ENCODE results near the gene SLC27A3. TPM values are rescaled to one million over a fixed set of nuclear protein-coding genes. Genes with fewer than 3 reads are reported as not detected.

The SLC27A3 gene
- total RNA-seq, 1 experiment from 2014 or later, result 38.9 TPM

- TF ChIP-seq ESRRA (CRISPR knock-in tag; IDR thresholded peaks at IDR 0.05; ENCODE audit: borderline replicate concordance) (no peak), ZNF416 (CRISPR knock-in tag; IDR thresholded peaks at IDR 0.05) (no peak), TP53 (CRISPR knock-in tag; IDR thresholded peaks at IDR 0.05) (no peak), MYBL2 (CRISPR knock-in tag; IDR thresholded peaks at IDR 0.05) (no peak), ZNF219 (CRISPR knock-in tag; IDR thresholded peaks at IDR 0.05; ENCODE audit: borderline replicate concordance) (no peak), MXD4 (CRISPR knock-in tag; IDR thresholded peaks at IDR 0.05; ENCODE audit: borderline replicate concordance) (no peak), TEAD1 (CRISPR knock-in tag; IDR thresholded peaks at IDR 0.05) (no peak), RELA (CRISPR knock-in tag; IDR thresholded peaks at IDR 0.05; ENCODE audit: borderline replicate concordance) (no peak), ZNF232 (CRISPR knock-in tag; IDR thresholded peaks at IDR 0.05) (no peak)
- TF ChIP-seq, protein P1, sequence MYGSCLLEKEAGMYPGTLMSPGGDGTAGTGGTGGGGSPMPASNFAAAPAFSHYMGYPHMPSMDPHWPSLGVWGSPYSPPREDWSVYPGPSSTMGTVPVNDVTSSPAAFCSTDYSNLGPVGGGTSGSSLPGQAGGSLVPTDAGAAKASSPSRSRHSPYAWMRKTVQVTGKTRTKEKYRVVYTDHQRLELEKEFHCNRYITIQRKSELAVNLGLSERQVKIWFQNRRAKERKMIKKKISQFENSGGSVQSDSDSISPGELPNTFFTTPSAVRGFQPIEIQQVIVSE (CRISPR knock-in tag; IDR thresholded peaks at IDR 0.05; ENCODE audit: borderline replicate concordance), result no peak
- TF ChIP-seq, protein P2, sequence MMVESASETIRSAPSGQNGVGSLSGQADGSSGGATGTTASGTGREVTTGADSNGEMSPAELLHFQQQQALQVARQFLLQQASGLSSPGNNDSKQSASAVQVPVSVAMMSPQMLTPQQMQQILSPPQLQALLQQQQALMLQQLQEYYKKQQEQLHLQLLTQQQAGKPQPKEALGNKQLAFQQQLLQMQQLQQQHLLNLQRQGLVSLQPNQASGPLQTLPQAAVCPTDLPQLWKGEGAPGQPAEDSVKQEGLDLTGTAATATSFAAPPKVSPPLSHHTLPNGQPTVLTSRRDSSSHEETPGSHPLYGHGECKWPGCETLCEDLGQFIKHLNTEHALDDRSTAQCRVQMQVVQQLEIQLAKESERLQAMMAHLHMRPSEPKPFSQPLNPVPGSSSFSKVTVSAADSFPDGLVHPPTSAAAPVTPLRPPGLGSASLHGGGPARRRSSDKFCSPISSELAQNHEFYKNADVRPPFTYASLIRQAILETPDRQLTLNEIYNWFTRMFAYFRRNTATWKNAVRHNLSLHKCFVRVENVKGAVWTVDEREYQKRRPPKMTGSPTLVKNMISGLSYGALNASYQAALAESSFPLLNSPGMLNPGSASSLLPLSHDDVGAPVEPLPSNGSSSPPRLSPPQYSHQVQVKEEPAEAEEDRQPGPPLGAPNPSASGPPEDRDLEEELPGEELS (CRISPR knock-in tag; IDR thresholded peaks at IDR 0.05), result no peak
- TF ChIP-seq, protein P3, sequence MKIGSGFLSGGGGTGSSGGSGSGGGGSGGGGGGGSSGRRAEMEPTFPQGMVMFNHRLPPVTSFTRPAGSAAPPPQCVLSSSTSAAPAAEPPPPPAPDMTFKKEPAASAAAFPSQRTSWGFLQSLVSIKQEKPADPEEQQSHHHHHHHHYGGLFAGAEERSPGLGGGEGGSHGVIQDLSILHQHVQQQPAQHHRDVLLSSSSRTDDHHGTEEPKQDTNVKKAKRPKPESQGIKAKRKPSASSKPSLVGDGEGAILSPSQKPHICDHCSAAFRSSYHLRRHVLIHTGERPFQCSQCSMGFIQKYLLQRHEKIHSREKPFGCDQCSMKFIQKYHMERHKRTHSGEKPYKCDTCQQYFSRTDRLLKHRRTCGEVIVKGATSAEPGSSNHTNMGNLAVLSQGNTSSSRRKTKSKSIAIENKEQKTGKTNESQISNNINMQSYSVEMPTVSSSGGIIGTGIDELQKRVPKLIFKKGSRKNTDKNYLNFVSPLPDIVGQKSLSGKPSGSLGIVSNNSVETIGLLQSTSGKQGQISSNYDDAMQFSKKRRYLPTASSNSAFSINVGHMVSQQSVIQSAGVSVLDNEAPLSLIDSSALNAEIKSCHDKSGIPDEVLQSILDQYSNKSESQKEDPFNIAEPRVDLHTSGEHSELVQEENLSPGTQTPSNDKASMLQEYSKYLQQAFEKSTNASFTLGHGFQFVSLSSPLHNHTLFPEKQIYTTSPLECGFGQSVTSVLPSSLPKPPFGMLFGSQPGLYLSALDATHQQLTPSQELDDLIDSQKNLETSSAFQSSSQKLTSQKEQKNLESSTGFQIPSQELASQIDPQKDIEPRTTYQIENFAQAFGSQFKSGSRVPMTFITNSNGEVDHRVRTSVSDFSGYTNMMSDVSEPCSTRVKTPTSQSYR (CRISPR knock-in tag; IDR thresholded peaks at IDR 0.05), result no peak
- no peaks in the 10 kb centered on the region for H3K27me3 Mint-ChIP-seq (ENCODE audit: low read depth)
- peaks cover 61% of the 10 kb centered on the region for H3K4me1 Mint-ChIP-seq
- DNase-seq (ENCODE audit: low spot score), result no peak
- ATAC-seq, result no peak
- peak overlapping the region; percentile 24 for H3K27ac Mint-ChIP-seq
- H3K4me3 Mint-ChIP-seq, result no peak overlapping the region
- ChIA-PET CTCF (interaction anchor here (0.9 to 1.8 kb wide), 3 partner anchors 21 to 71 kb away, joined by 3 to 14 read pairs (median 10); partner anchors contain the start of genes INTS3 and NPR1), POLR2A (interaction anchor here (0.6 to 1.1 kb wide), 3 partner anchors 27 to 427 kb away, joined by 3 to 4 read pairs (median 3); no protein-coding TSS in a partner anchor)
- peaks cover 66% of the 10 kb centered on the region for H3K36me3 Mint-ChIP-seq
- no peaks in the 10 kb centered on the region for H3K9me3 Mint-ChIP-seq
Observed at GRCh38 chr1:153748903-153749302, 26.3 kb upstream of the SLC27A3 start.

- Mint-ChIP-seq H3K27me3 (ENCODE audit: low read depth) (no peaks in the 10 kb centered on the region), H3K4me3 (no peak overlapping the region), H3K27ac (peak overlapping the region; percentile 88), H3K9me3 (no peaks in the 10 kb centered on the region), H3K4me1 (peaks cover 55% of the 10 kb centered on the region), H3K36me3 (peaks cover 67% of the 10 kb centered on the region)
- ChIA-PET CTCF (interaction anchor here (1.3 to 2.1 kb wide), 5 partner anchors 22 to 71 kb away, joined by 3 to 14 read pairs (median 8); partner anchors contain the start of gene NPR1), POLR2A (interaction anchor here (0.6 to 1.1 kb wide), 2 partner anchors 34 to 427 kb away, joined by 3 to 4 read pairs; no protein-coding TSS in a partner anchor)
- DNase-seq (ENCODE audit: low spot score) (peak; percentile 85), ATAC-seq (peak; percentile 81)
- TF ChIP-seq ATF1 (CRISPR knock-in tag; IDR thresholded peaks at IDR 0.05) (no peak), SP1 (CRISPR knock-in tag; conservative IDR thresholded peaks at IDR 0.05) (peak; percentile 44; the same call in 1 of the 2 replicates), SOX15 (CRISPR knock-in tag; IDR thresholded peaks at IDR 0.05) (no peak), CREM (CRISPR knock-in tag; IDR thresholded peaks at IDR 0.05) (no peak), FOXJ3 (CRISPR knock-in tag; IDR thresholded peaks at IDR 0.05; ENCODE audit: borderline replicate concordance) (no peak), GABPB1 (CRISPR knock-in tag; IDR thresholded peaks at IDR 0.05) (0 out of 2 replicates have a peak, but pooled peaks have one; percentile 17), RORB (CRISPR knock-in tag; IDR thresholded peaks at IDR 0.05) (no peak), NR2C2 (CRISPR knock-in tag; IDR thresholded peaks at IDR 0.05) (no peak), NFATC4 (CRISPR knock-in tag; IDR thresholded peaks at IDR 0.05) (no peak), ZMAT4 (CRISPR knock-in tag; IDR thresholded peaks at IDR 0.05) (no peak), EMX1 (CRISPR knock-in tag; IDR thresholded peaks at IDR 0.05) (no peak), TEAD1 (CRISPR knock-in tag; IDR thresholded peaks at IDR 0.05) (0 out of 2 replicates have a peak, but pooled peaks have one; percentile 32), ELF4 (CRISPR knock-in tag; IDR thresholded peaks at IDR 0.05; ENCODE audit: low read depth) (no peak)
- TF ChIP-seq, protein P4, sequence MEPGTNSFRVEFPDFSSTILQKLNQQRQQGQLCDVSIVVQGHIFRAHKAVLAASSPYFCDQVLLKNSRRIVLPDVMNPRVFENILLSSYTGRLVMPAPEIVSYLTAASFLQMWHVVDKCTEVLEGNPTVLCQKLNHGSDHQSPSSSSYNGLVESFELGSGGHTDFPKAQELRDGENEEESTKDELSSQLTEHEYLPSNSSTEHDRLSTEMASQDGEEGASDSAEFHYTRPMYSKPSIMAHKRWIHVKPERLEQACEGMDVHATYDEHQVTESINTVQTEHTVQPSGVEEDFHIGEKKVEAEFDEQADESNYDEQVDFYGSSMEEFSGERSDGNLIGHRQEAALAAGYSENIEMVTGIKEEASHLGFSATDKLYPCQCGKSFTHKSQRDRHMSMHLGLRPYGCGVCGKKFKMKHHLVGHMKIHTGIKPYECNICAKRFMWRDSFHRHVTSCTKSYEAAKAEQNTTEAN (CRISPR knock-in tag; IDR thresholded peaks at IDR 0.05), result peak; percentile 41; the same call in 1 of the 2 replicates
- TF ChIP-seq, protein P3 (CRISPR knock-in tag; IDR thresholded peaks at IDR 0.05), result no peak
Observed at GRCh38 chr1:153749408-153750005, 25.7 kb upstream of the SLC27A3 start.
